GM18519 (cell line): ENCODE results near the gene MRPL58.
A peak's percentile ranks its signal among the peaks of the same experiment; 100 is the strongest.
"Not testable (repeated sequence)": the region's sequence is repeated elsewhere in the genome, so short reads cannot be mapped to it uniquely, and the experiment has no call there.

Experiments used
- ATAC-seq: cut with Tn5 transposase; IDR thresholded peaks from one replicate; pipeline ENCODE4 v1.9.1; 2021; ENCODE audit warnings: mild to moderate bottlenecking, moderate library complexity; ENCODE audit not compliant: unreplicated experiment, low FRiP score

Gene MRPL58

DNA sequence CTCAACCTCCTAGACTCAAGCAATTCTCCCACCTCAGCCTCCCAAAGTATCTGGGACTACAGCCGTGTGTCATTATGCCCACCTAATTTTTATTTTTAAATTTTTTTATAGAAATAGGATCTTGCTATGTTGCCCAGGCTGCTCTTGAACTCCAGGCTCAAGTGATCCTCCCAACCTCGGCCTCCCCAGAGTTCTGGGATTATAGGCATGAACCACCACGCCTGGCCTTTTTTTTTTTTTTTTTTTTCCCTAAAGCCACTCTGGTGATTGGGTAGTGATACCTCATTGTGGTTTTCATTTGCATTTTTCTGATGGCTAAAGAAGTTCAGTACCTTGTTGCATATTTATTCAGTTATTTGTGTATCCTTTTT lies 26.3 kb upstream of the MRPL58 start:
- no peak for ATAC-seq

DNA sequence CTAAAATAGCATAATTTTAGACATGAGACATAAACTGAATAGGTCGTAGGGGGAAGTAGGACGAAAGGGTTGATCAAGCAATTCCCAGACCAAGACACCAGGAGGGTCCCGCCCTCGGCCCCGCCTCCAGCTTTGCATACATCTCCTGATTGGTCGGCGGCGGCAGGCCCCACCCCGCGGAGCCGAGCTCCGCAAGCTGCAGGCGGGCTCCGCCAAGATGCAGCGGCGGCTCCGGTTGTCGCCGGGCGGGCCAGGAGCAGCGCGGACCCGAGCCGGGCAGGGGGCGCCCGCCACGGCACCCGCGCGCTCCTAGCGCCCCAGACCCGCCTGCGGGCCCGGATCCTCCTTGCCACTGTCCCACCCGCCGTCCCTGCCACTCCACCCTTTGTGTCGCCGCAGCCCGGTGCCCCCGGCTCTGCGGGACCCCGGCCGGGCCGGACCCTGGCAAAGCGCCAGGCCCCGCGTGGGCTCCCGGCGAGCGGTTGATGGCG lies 25.0 kb upstream of the MRPL58 start, which contains the start of gene CDR2L:
TSS of gene CDR2L (plus strand) at position 215 of the 491 bp plus-strand sequence. CDS start 412 bp downstream, outside the sequence.
- peak; percentile 85 for ATAC-seq

DNA sequence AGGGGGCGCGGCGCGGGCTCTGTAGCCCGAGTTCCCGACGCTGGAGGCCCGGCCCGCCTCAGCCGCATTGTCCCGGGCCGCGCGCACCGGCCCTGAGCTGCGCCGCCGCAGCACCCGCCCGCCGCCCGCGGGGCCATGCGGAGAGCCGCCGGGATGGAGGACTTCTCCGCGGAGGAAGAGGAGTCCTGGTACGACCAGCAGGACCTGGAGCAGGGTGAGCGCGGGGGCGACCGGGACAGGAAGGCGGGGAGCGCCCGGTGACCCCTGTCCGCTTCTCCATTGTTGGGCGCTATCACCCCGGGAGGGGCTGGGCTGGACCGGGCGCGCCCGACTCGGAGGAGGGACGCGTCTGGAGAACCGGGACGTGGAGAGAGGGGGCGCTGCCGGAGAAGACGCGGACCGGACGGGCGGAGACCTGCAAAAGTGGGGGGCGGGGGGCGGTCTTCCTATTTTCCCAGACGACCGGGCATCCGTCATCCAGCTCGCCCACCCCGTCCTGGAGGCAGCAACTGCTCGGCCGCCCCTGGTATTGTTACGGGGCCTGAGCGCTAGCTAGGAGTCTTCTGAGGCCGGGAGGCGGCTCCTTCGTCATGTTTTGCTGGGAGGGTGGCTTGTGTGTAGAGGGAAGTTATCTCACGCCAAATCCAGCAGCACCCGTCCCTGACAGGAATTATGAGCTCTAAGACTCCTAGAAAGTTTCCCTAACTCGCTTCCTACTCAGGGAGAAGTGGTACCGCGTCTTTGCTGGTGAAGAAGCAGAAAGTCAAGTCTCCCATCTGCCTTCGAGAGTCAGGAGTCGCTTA lies 24.4 kb upstream of the MRPL58 start:
- no peak for ATAC-seq

DNA sequence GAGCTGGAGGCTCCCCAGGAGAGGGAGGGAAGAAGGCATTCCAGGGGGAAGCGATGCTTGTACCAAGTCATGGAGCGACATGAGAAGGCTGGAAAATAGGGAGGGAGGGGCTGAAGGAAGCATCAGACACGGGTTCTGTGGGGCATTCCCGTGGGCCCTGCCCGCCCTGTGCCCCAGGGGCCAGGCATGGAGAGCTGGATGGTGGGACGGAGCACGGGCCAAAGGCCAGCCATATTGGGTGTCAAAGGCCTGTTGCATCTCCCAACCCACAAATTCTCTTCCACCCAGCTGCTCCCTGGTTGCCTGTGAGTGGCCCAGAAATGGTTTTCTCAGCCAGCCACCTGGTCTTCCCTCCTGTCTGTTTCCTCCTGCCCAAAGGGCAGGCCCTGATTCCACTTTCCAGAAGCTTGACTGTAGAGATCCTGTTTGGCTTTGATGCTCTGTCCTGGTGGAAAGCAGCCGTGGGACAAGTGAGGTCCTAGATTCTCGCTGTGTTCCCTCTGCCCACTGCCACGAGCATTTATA lies 21.8 kb upstream of the MRPL58 start:
- no peak for ATAC-seq

DNA sequence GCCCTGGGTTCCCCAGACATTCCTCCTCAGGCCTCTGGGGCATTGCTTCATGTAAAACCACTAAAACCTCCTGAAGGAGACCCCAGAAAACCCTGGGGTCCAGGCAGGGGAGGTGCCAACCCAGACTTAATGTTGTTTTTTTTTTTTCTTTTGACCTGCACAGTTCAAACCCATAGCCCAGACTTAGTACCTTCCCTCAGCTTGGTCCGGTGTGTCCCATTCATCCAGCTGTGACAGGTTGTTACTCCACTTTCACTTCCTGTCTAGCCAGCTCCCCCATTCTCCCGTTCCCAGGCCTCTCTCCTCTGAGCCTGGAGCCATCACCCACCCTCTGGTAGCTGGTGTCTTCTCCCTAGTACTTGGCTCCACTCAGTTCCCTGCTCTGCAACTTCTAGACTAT lies 20.2 kb upstream of the MRPL58 start:
- no peak for ATAC-seq

DNA sequence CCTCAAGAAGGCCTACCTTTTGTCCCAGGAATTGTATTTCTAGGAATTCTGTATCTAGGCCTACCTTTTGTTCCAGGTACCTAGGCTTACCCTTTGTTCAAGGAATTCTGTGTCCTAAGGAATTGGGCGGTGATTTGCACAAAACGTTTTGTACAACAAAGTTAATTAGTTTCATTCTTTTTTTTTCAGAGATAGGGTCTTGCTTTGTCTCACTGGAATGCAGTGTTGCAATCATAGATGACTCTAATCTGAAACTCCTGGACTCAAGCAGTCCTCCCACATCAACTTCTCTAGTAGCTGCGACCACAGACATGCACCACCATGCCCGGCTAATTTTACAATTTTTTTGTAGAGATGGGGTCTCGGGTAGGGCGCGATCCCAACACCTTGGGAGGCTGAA lies 18.0 kb upstream of the MRPL58 start:
- ATAC-seq: no peak

DNA sequence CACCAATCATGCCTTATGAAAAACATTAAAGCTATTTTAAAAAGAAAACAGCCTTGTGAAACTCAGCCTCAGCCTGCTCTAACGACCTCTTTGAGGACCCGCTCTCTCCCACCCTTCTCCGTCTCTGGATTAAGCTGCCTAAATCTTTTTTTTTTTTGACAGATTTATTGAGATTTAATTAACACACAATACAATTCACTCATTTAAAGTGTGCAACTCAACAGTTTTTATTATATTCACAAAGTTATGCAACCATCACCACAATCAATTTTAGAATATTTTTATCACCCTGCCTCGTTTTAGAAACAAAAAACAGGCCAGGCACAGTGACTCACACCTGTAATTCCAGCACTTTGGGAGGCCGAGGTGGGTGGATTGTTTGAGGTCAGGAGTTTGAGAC lies 16.6 kb upstream of the MRPL58 start:
- no peak for ATAC-seq

DNA sequence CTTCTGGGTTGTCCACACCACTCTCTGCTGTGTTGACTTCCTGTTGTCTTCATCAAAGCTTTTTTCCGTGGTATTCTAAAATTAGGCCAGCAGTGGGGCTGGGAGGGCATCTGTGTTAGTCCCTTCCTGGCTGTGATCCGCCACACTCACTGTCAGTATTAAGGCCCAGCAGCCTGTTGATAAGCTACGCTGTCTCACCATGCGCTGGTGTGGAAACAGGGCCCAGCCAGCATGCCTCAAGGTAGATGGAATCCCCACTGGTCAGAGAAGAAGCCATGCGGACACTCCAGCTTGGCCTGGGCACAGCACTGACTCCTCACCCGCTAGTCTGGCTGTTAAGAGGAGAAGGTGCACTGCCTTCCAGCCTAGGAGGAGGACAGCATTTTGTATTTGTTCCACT lies 13.7 kb upstream of the MRPL58 start:
- no peak for ATAC-seq

DNA sequence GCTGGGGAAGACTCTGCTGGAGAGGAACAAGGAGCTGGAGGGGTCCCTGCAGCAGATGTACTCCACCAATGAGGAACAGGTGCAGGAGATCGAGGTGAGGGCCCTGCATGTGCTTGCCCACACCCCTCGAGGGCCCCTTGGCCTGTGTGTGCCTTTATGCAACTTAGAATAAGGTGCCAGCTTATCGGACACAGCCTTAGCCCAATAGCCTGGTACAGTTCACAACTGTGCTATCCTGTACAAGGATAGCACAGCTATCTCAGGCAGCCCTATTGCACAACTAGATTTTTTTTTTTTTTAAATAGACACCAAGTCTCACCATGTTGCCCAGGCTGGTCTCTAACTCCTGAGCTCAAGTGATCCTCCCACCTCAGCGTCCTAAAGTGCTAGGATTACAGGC lies 12.9 kb upstream of the MRPL58 start:
- ATAC-seq: no peak

DNA sequence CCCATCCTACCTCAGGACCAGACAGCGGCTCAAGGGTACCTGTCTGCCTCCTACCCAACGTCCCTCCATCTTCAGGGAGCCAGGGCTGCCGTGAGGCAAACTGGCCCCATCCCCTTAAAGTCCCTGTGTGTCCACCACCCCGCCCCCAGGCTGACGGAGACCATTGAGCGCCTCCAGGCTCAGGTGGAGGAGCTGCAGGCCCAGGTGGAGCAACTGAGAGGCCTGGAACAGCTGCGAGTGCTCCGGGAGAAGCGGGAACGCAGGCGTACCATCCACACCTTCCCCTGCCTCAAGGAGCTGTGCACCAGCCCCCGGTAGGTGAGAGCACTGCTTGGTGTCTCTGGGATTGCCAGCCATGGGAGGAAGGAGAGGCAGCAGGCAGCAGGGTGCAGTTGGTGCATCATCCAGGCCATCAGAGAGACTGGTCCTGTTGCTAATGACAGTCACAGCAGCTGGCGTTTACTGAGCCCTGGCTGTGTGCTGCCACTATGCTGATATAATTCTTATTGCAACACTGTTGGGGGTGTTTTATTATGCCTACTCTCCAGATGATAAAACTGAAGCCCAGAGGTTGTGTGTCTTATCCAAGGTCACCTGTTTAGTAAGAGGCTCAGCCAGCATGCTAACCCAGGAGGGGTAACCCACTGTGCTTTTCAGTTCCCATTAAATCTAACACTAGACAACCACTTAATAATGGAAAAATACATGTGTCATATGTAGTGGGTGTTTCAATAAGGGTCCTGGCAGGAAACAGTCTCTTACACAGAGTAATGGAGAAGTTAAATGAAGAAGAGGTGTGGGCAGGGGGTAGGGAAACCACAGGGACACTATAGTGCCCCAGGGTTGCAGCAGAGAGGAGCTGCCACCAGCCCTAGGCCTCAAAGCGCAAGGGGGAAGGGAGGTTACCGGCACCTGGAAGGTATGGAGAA lies 10.3 kb upstream of the MRPL58 start:
- ATAC-seq: no peak

DNA sequence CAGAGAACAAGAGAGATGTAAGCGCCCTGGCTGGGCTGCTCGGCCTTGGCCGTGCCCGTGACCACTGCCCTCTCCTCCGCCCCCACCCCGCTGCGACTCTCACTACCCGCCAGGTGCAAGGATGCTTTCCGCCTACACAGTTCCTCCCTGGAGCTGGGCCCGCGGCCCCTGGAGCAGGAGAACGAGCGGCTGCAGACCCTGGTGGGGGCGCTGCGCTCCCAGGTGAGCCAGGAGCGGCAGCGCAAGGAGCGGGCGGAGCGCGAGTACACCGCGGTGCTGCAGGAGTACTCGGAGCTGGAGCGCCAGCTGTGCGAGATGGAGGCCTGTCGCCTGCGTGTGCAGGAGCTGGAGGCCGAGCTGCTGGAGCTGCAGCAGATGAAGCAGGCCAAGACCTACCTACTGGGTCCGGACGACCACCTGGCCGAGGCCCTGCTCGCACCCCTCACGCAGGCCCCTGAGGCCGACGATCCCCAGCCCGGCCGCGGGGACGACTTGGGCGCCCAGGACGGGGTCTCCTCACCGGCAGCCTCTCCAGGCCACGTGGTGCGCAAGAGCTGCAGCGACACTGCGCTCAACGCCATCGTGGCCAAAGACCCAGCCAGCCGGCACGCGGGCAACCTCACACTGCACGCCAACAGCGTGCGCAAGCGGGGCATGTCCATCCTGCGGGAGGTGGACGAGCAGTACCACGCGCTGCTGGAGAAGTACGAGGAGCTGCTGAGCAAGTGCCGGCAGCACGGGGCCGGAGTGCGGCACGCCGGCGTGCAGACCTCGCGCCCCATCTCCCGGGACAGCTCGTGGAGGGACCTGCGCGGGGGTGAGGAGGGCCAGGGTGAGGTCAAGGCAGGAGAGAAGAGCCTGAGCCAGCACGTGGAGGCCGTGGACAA lies 9.2 kb upstream of the MRPL58 start:
- ATAC-seq: no peak

DNA sequence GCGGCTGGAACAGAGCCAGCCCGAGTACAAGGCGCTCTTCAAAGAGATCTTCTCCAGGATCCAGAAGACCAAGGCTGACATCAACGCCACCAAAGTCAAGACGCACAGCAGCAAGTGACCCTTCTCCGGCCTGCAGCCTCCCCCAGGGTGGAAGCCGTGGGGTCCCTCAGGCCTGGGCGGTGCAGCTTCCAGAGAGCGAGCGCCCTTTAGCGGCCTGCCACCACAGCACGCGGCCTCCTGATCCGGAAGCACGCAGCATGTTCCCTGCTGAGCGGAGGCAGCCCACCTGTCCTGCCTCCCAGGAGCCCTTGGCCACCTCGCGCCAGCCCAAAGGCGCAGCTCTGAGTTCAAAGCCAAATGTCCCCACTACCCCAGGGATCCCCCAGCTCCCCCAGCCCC lies 8.5 kb upstream of the MRPL58 start:
- no peak for ATAC-seq

DNA sequence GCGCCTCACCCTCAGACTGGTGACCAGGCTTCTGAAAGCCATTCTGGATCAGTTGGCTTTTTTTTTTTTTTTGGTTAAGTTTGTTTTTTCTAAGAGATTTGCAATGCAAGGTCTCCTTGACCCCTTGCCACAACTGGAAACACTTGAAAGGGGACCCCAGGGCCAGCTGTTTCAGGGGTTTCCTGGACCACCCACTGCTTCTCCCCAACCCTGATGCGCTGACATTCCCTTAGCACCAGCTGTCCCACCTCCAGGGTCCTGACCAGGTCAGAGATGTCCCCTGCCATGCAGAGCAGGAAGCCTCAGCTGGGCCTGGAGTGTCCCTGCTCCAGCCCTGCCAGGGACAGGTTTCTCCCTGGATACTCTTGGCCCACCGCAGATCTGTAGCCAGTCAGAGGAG lies 8.1 kb upstream of the MRPL58 start:
- no peak for ATAC-seq

DNA sequence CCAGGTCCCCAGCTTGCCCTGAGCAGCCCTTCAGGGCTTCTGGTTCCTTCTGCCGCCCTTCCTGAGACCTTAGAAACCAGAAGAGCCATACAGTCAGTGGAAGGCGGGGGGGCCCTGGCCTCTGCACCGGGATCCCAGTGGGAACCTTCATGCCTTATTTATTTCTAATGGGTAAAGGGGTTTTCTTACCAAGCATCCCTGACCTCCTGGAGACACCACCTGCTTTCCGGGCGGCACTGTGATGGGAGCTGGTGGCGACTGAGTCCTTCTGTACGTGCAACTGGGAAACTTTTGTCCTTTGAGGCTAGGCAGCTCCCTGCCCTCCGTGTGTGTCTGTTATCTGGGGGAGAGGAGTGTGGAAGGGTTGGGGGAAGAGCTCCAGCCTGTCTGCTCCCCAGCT lies 7.2 kb upstream of the MRPL58 start:
- no peak for ATAC-seq

DNA sequence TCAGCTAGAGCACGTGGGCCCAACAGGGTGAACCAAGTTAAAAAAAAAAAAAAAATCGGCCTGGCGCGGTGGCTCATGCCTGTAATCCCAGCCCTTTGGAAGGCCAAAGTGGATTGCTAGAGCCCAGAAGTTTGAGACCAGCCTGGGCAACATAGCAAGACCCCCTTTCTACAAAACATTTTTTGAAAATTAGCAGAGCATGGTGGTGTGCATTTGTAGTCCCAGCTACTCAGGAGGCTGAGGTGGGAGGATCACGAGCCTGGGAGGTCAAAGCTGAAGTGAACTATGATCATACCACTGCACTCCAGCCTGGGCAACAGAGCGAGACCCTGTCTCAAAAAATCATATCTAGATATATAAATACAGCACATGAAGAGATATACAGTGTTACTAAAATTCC lies 6.4 kb upstream of the MRPL58 start:
- ATAC-seq: not testable (repeated sequence)

DNA sequence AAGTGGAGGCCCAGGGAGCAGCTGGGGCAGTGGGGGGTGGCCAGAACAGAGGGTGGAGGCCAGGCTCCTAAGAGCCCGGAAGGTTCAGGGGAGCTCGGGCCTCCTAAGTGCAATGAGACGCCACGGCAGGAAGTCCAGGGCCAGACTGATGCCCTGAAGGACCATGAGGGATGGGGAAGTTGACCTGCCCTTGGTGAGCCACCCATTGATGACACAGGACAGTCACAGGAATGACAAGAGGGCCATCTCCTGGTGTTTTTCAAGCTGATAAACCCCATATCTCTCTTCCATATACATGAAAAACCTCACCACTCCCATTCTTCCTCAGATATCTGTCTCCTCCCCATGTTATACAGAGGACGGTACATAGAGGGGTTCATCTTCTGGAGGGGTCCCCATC lies 5.8 kb upstream of the MRPL58 start:
- ATAC-seq: no peak

DNA sequence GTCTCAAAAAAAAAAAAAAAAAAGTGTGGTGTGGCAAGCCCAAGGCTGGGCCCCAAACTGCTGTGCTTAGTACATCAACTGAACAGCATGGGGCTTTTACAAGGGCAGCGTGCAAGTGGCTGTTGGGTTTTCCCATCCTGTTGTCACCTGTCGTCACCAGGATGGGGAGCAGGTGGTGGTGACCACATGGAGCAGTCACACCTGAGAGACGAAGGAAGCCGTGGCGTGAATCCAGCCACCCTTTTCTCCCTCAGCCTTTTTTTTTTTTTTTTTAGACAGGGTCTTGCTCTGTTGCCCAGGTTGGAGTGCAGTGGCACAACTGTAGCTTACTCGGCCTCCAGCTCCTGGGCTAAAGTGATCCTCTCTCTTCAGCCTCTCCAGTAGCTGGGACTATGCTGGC lies 4.1 kb upstream of the MRPL58 start:
- ATAC-seq: no peak

DNA sequence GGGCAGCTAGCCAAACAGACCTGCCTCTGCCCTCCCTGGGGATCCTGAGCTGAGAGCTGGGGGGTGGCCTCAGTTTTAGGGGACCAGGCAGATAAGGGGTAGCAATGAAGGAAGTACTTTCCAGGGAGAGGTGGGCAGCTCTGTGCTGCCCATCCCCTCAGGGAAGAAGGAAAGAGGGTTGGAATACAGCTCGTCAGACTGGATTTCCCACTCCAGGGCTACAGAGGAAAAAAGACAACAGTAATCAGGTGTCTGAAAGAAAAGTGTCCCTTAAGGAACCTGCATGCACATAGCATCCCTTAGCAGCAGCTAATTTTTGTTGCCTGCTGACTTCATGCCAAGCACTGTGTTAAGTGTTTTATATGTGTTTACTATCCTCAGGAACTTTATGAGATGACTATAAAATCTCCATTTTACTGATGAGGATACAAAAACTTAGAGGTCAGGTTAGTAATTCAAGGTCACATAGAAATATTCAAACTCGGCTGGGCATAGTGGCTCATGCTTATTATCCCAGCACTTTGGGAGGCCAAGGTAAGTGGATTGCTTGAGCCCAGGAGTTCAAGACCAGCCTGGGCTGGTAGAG lies 3.2 kb upstream of the MRPL58 start:
- ATAC-seq: no peak

DNA sequence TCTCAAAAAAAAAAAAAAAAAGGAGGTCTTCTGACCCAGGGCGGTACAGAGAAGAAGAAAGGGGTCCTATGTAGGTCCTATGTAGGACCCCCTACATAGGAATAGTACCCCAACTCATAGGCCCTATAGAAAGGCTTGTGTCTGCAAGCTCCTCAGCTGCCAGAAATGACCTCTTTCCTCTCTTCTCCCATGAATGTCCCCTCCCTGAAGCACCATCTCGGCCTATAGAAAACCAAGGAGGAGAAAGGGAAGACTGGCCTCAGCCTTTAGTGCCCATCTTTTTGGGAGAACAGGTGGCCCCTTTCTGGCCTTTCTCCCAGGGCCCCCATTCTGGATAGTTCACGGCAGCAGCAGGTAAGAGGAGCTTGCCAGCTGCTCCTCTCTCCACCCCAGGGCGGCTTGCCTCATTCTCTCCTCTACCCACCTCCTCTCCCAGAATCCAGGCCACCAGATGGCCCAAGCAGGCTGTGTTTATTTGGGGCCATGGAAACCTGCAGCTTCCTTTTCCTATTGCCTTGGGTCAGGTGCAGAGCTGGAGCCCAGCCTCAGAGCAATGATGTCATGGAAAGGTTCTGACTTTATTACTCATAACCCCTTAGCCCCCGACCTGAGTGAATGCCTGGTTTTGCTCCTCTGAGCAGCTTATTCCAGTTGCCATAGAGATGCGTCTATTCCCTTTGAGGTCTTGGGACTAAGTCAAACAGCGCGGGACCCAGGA lies 1.6 kb upstream of the MRPL58 start:
- no peak for ATAC-seq
